ENCODE results near the gene CTCFL. TPM values are rescaled to one million over a fixed set of nuclear protein-coding genes. Genes with fewer than 3 reads are reported as not detected.

CTCFL gene
- total and polyA plus RNA-seq, 2 of the 13 experiments (the other 11 are each of a cell fraction or from before 2014, with no cell fraction given) = 0.04 TPM; not detected in 1

- TF ChIP-seq ZFP82 (CRISPR knock-in tag; IDR thresholded peaks at IDR 0.05; ENCODE audit: borderline replicate concordance) = no peak
- TF ChIP-seq NR0B2 (CRISPR knock-in tag; IDR thresholded peaks at IDR 0.05) = 0 out of 2 replicates have a peak, but pooled peaks have one; percentile 24
- no peak for TF ChIP-seq RFXANK (CRISPR knock-in tag; IDR thresholded peaks at IDR 0.05)
- TF ChIP-seq ZBED4 (CRISPR knock-in tag; IDR thresholded peaks at IDR 0.05; ENCODE audit: borderline replicate concordance) = 0 out of 2 replicates have a peak, but pooled peaks have one; percentile 69
- TF ChIP-seq KLF16 (CRISPR knock-in tag; IDR thresholded peaks at IDR 0.05) = peak in 1 of 2 experiments; percentile 42; a peak in 1 of 4 replicates
- no peak for TF ChIP-seq ZNF232 (CRISPR knock-in tag; IDR thresholded peaks at IDR 0.05; ENCODE audit: borderline replicate concordance)
These were observed 10.6 kb downstream of the CTCFL start (continued) for GRCh38 chr20:57514273-57514751.

GRCh38 chr20:57513199-57513598 lies 11.7 kb downstream of the CTCFL start:
- 2% methylated on average over 1 of the region's 1 CpG for WGBS (ENCODE audit: low lambda C conversion rate)
- H3K9ac ChIP-seq (ENCODE audit: insufficient read depth, low read depth, low read length) = no peak overlapping the region
- ChIA-PET CTCF (ENCODE audit: low intra/inter-chr PET ratio, low total read pairs) (interaction anchor here (1.4 to 6.8 kb wide), 4 partner anchors 14 to 697 kb away, joined by 3 to 204 read pairs (median 29); no protein-coding TSS in a partner anchor), POLR2A (no interaction called here)
- no peak for FAIRE-seq
- no peak overlapping the region for H3K4me2 ChIP-seq (ENCODE audit: low read depth, low read length)
- no peaks in the 10 kb centered on the region for H3K36me3 ChIP-seq (replicated peaks in 1 of 2; ENCODE audit: control insufficient read depth in 1 of 2, insufficient read depth in 2 of 2, low read length in 2 of 2)
- no peaks in the 10 kb centered on the region for H3K4me1 ChIP-seq (ENCODE audit: insufficient read depth, low read length)
- H3K27me3 ChIP-seq (ENCODE audit: control insufficient read depth in 1 of 2, insufficient read depth in 2 of 2, low read length in 2 of 2) = peaks cover 0 to 45% of the 10 kb centered on the region in 2 experiments; a peak in 3 of 5 replicates
- H3K4me3 ChIP-seq (replicated peaks in 1 of 3; ENCODE audit: insufficient read depth in 1 of 3, low read depth in 2 of 3, low read length in 3 of 3) = no peak overlapping the region
- H3K9me3 ChIP-seq (ENCODE audit: low read length) = no peaks in the 10 kb centered on the region
- H2AFZ ChIP-seq (ENCODE audit: low read length) = no peak overlapping the region
- intact Hi-C loops (cut with micrococcal nuclease; ENCODE audit: unreplicated experiment) = loop anchor here (5.0 kb wide), 2 partner anchors 574 to 699 kb away; no protein-coding TSS in a partner anchor
- no peak overlapping the region for H3K27ac ChIP-seq (ENCODE audit: extremely low read length, insufficient read depth, low read length)
- no TSS peak for BruUV-seq (replicated peaks)
- H4K20me1 ChIP-seq (ENCODE audit: insufficient read depth, low read length) = no peaks in the 10 kb centered on the region
- H3K79me2 ChIP-seq (ENCODE audit: insufficient read depth, low read length) = no peaks in the 10 kb centered on the region
- no peak for ATAC-seq
- DNase-seq (ENCODE audit: low spot score) = no peak
- in situ Hi-C loops (cut with HindIII; ENCODE audit: extremely low pct_ligation_motif_present, low pct_unique_long_range_greater_than_20kb) = no loop called here
- TF ChIP-seq ZNF101 (CRISPR knock-in tag; IDR thresholded peaks at IDR 0.05; ENCODE audit: borderline replicate concordance, low read depth) (no peak), FOXP4 (CRISPR knock-in tag; IDR thresholded peaks at IDR 0.05) (no peak), ZNF292 (CRISPR knock-in tag; IDR thresholded peaks at IDR 0.05; ENCODE audit: borderline replicate concordance, low read depth) (no peak), KLF9 (CRISPR knock-in tag; IDR thresholded peaks at IDR 0.05; ENCODE audit: low read depth) (no peak), KAT8 (CRISPR knock-in tag; IDR thresholded peaks at IDR 0.05) (no peak), DMTF1 (CRISPR knock-in tag; IDR thresholded peaks at IDR 0.05) (no peak), PLSCR1 (CRISPR knock-in tag; IDR thresholded peaks at IDR 0.05; ENCODE audit: borderline replicate concordance) (no peak)
